SK-N-SH (cell line): Measurements from ENCODE around the gene SH3D21. TPM values are rescaled to one million over a fixed set of nuclear protein-coding genes. Genes with fewer than 3 reads are reported as not detected.

Experiments used
- CTCF ChIA-PET: fragments of 300-600, 350-600 bp; formaldehyde crosslinking; extraction: SDS; loops from one replicate; lab custom pipeline; 2021; lab: Yijun Ruan, JAX
- POLR2A ChIA-PET: fragments of 350-600 bp; sonication (Branson Sonifier 250); formaldehyde crosslinking; extraction: SDS; loops from one replicate; lab custom pipeline; 2020; ENCODE audit warnings: antibody characterized with exemption, inconsistent platforms; lab: Yijun Ruan, JAX
- DNase-seq: peaks from one replicate; pipeline ENCODE4 v3.0.0; 2012
- H2AFZ ChIP-seq: fragments of 200-600 bp; sonication (generic); 2 replicates; pipeline ENCODE4 v1.8.1; 2016; ENCODE audit warnings: antibody characterized with exemption, mild to moderate bottlenecking, low read depth
- H3F3A ChIP-seq: fragments of 200-600 bp; sonication (generic); replicated peaks from 2 replicates; pipeline ENCODE3; 2016; ENCODE audit warnings: antibody characterized with exemption, mild to moderate bottlenecking; ENCODE audit not compliant: insufficient read depth
- H3K27ac ChIP-seq, 2 experiments: fragments of 200-500 bp in 1 of 2; fragments of 200-600 bp in 1 of 2; sonication (Bioruptor generic) in 1 of 2; sonication (generic), shearing (Covaris generic) in 1 of 2; 2 replicates each; pipeline versions ENCODE4 v1.5.1 to v1.6.1; 2014 to 2016; ENCODE audit warnings: low read depth in 2 of 2, inconsistent platforms in 1 of 2, low read length in 1 of 2, mild to moderate bottlenecking in 1 of 2, mixed read lengths in 1 of 2
- H3K27me3 ChIP-seq: fragments of 200-600 bp; sonication (generic), shearing (Covaris generic); 2 replicates; pipeline ENCODE4 v1.6.1; 2016; ENCODE audit warnings: mixed run types; ENCODE audit not compliant: insufficient read depth
- H3K36me3 ChIP-seq, 2 experiments: fragments of 200-500 bp in 1 of 2; fragments of 200-600 bp in 1 of 2; sonication (Bioruptor generic) in 1 of 2; sonication (generic) in 1 of 2; replicated peaks in 1 of 2; 2 replicates each; pipeline versions ENCODE3 to v1.5.1; 2014 to 2016; ENCODE audit warnings: low read length in 1 of 2, mild to moderate bottlenecking in 1 of 2; ENCODE audit not compliant: insufficient read depth in 2 of 2, control insufficient read depth in 1 of 2
- H3K4me1 ChIP-seq, 2 experiments: fragments of 200-500 bp in 1 of 2; fragments of 200-600 bp in 1 of 2; sonication (Bioruptor generic) in 1 of 2; sonication (generic), shearing (Covaris generic) in 1 of 2; 2 replicates each; pipeline versions ENCODE4 v1.5.1 to v1.6.1; 2014 to 2016; ENCODE audit warnings: low read depth in 1 of 2, low read length in 1 of 2, mixed run types in 1 of 2; ENCODE audit not compliant: insufficient read depth in 2 of 2, control insufficient read depth in 1 of 2
- H3K4me2 ChIP-seq: fragments of 200-600 bp; sonication (generic), shearing (Covaris generic); 2 replicates; pipeline ENCODE4 v1.6.1; 2017; ENCODE audit warnings: mixed run types
- H3K4me3 ChIP-seq, 2 experiments: fragments of 200-500 bp in 1 of 2; fragments of 200-600 bp in 1 of 2; sonication (Bioruptor generic) in 1 of 2; sonication (generic), shearing (Covaris generic) in 1 of 2; 2 replicates each; pipeline versions ENCODE4 v1.5.1 to v1.8.1; 2014 to 2016; ENCODE audit warnings: low read depth in 2 of 2, inconsistent platforms in 1 of 2, low read length in 1 of 2, mild to moderate bottlenecking in 1 of 2, mixed read lengths in 1 of 2, moderate library complexity in 1 of 2
- H3K79me2 ChIP-seq: fragments of 200-600 bp; sonication (generic); 2 replicates; pipeline ENCODE4 v1.8.1; 2017; ENCODE audit warnings: mild to moderate bottlenecking; ENCODE audit not compliant: insufficient read depth
- H3K9ac ChIP-seq: fragments of 200-600 bp; sonication (generic); 2 replicates; pipeline ENCODE4 v1.6.1; 2017; ENCODE audit warnings: mixed run types
- H3K9me2 ChIP-seq: fragments of 200-600 bp; sonication (generic); 2 replicates; pipeline ENCODE4 v1.6.1; 2017; ENCODE audit warnings: mixed run types
- H3K9me3 ChIP-seq: fragments of 200-600 bp; sonication (generic); 2 replicates; pipeline ENCODE4 v1.6.1; 2017; ENCODE audit warnings: mixed run types, mild to moderate bottlenecking, moderate library complexity
- H4K20me1 ChIP-seq: fragments of 200-600 bp; sonication (generic); 2 replicates; pipeline ENCODE4 v1.6.1; 2017; ENCODE audit warnings: mild to moderate bottlenecking, mixed run types; ENCODE audit not compliant: insufficient read depth
- ELF1 ChIP-seq: IDR thresholded peaks from 2 replicates; pipeline ENCODE4 v1.4.0; 2012
- FOXJ3 ChIP-seq: sonication (generic); formaldehyde crosslinking; IDR thresholded peaks from 2 replicates; pipeline ENCODE4 v1.5.1; 2020; ENCODE audit warnings: mild to moderate bottlenecking, missing genetic modification reagents
- FOXM1 ChIP-seq: IDR thresholded peaks from 2 replicates; pipeline ENCODE4 v1.4.0; 2012; ENCODE audit warnings: low read depth, mild to moderate bottlenecking
- GABPA ChIP-seq: IDR thresholded peaks from 2 replicates; pipeline ENCODE4 v1.4.0; 2012; ENCODE audit warnings: low read depth, mild to moderate bottlenecking
- GATA2 ChIP-seq: sonication (generic); formaldehyde crosslinking; IDR thresholded peaks from 2 replicates; pipeline ENCODE4 v1.5.0; 2020; ENCODE audit warnings: mild to moderate bottlenecking, missing genetic modification reagents
- JUND ChIP-seq: IDR thresholded peaks from 2 replicates; pipeline ENCODE4 v1.4.0; 2012
- MXI1 ChIP-seq: IDR thresholded peaks from 2 replicates; pipeline ENCODE4 v1.6.1; 2012; ENCODE audit warnings: mild to moderate bottlenecking, low read depth, low read length, improper control_type of control experiment
- NFIC ChIP-seq: IDR thresholded peaks from 2 replicates; pipeline ENCODE4 v1.4.0; 2012; ENCODE audit warnings: borderline replicate concordance
- NRF1 ChIP-seq: IDR thresholded peaks from 2 replicates; pipeline ENCODE4 v1.6.1; 2012; ENCODE audit warnings: low read depth, mild to moderate bottlenecking, low read length
- POLR2AphosphoS5 ChIP-seq: IDR thresholded peaks from 2 replicates; pipeline ENCODE4 v1.6.1; 2012; ENCODE audit warnings: low read depth, low read length
- RAD21 ChIP-seq: IDR thresholded peaks from 2 replicates; pipeline ENCODE4 v1.6.1; 2012; ENCODE audit warnings: mild to moderate bottlenecking, low read length
- RFX5 ChIP-seq: IDR thresholded peaks from 2 replicates; pipeline ENCODE4 v1.6.1; 2012; ENCODE audit warnings: mild to moderate bottlenecking, improper control_type of control experiment, low read length
- SMC3 ChIP-seq: IDR thresholded peaks from 2 replicates; pipeline ENCODE4 v1.6.1; 2012; ENCODE audit warnings: low read depth, low read length, improper control_type of control experiment
- TAF1 ChIP-seq: IDR thresholded peaks from 2 replicates; pipeline ENCODE4 v1.6.1; 2012; ENCODE audit warnings: low read depth, mild to moderate bottlenecking, low read length, moderate library complexity, borderline replicate concordance
- TEAD4 ChIP-seq: IDR thresholded peaks from 2 replicates; pipeline ENCODE4 v1.4.0; 2012; ENCODE audit warnings: mild to moderate bottlenecking, borderline replicate concordance; ENCODE audit not compliant: insufficient read depth
- USF1 ChIP-seq: IDR thresholded peaks from 2 replicates; pipeline ENCODE4 v1.4.0; 2012; ENCODE audit warnings: low read depth, borderline replicate concordance
- USF2 ChIP-seq: fragments of 150-350 bp; IDR thresholded peaks from 2 replicates; pipeline ENCODE4 v1.6.1; 2017; ENCODE audit warnings: antibody characterized with exemption, low read length, low read depth, borderline replicate concordance
- WGBS: methylation state at CpG from one replicate; pipeline ENCODE4 v1.1.6; 2017; ENCODE audit warnings: low lambda C conversion rate; 5-methylcytosine and 5-hydroxymethylcytosine counted together
- polyA plus RNA-seq, 3 experiments: library from polyadenylated mRNA; depleted of rRNA; stranded (reverse); fragments of >200 nt; gene quantifications; 2 replicates each; pipeline ENCODE4 v1.2.3, GENCODE V29; 2012
- TF ChIP-seq, protein P1 (sequence below): fragments of 200-600 bp; sonication (generic); IDR thresholded peaks from 2 replicates; pipeline ENCODE4 v1.6.1; 2017; ENCODE audit warnings: antibody characterized with exemption, mild to moderate bottlenecking, moderate library complexity
- TF ChIP-seq, protein P2 (sequence below): IDR thresholded peaks from 2 replicates; pipeline ENCODE4; 2012

Gene SH3D21
- polyA plus RNA-seq (2012; rRNA removed), result 1.6 and 1.8 TPM in 2 replicates
- polyA plus RNA-seq (2012; cell fraction: cytosol; rRNA removed), result 0.18 and 0.41 TPM in 2 replicates
- polyA plus RNA-seq (2012; cell fraction: nucleus; rRNA removed), result 11.4 and 16.6 TPM in 2 replicates

DNA sequence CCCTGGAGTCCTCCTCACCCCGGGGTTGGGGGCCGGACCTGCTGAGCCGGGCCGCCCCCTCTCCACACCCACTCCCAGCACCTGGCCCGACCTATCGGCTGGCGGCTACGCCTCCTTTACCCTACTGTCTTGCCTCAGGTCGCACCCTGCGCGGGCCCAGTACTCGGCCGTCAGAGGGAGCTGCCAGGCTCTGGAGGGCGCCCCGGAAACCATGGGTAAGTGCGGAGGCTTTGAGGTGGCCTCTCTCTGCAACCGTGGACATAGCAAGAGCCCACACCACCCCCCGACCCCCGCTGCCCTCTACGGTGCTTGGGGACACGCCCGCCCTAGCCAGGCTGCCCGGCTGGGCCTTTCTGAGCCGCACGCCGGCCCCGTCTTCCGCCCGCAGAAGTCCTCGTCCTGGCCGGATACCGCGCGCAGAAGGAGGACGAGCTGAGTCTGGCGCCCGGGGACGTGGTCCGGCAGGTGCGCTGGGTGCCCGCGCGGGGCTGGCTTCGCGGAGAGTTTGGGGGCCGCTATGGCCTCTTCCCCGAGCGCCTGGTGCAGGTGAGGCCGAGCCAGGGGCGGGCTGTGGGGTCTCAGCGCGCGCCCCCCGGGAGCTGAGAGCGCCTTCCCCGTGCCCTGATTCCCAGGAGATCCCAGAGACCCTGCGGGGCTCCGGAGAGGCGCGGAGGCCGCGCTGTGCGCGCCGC is at the start of gene SH3D21:
SH3D21 (plus strand) TSS at position 159 of the 692 bp plus-strand sequence; CDS start at position 212, 53 bp downstream.
- peaks cover 0 to 12% of the 10 kb centered on the region in 2 experiments; a peak in 2 of 4 replicates for H3K4me1 ChIP-seq
- H3K9ac ChIP-seq, result peak within 1 kb of the TSS; percentile 39
- peak within 1 kb of the TSS in 1 of 2 experiments; percentile 34; a peak in 1 of 4 replicates for H3K27ac ChIP-seq
- DNase-seq, result peak; percentile 59
- H4K20me1 ChIP-seq, result no peaks in the 10 kb centered on the region
- peak within 1 kb of the TSS; percentile 77 for H3K4me2 ChIP-seq
- ChIA-PET CTCF (interaction anchor here (0.8 to 3.1 kb wide), 10 partner anchors 10 to 157 kb away, joined by 3 to 11 read pairs (median 3); partner anchors contain the start of genes EVA1B and TRAPPC3), POLR2A (interaction anchor here (1.0 to 2.0 kb wide), 4 partner anchors 13 to 157 kb away, joined by 3 to 6 read pairs (median 5); partner anchors contain the start of gene TRAPPC3)
- H3K9me3 ChIP-seq, result no peaks in the 10 kb centered on the region
- WGBS, result 78% methylated on average over 14 of the region's 65 CpGs
- peaks cover 29% of the 10 kb centered on the region for H3F3A ChIP-seq
- peaks cover 34 to 62% of the 10 kb centered on the region in 2 experiments for H3K36me3 ChIP-seq
- H3K27me3 ChIP-seq, result no peaks in the 10 kb centered on the region
- no peak within 1 kb of the TSS for H2AFZ ChIP-seq
- TF ChIP-seq NFIC, result no peak
- TF ChIP-seq TAF1, result no peak
- TF ChIP-seq FOXJ3 (CRISPR knock-in tag), result no peak
- no peak for TF ChIP-seq GABPA
- TF ChIP-seq, protein P1, sequence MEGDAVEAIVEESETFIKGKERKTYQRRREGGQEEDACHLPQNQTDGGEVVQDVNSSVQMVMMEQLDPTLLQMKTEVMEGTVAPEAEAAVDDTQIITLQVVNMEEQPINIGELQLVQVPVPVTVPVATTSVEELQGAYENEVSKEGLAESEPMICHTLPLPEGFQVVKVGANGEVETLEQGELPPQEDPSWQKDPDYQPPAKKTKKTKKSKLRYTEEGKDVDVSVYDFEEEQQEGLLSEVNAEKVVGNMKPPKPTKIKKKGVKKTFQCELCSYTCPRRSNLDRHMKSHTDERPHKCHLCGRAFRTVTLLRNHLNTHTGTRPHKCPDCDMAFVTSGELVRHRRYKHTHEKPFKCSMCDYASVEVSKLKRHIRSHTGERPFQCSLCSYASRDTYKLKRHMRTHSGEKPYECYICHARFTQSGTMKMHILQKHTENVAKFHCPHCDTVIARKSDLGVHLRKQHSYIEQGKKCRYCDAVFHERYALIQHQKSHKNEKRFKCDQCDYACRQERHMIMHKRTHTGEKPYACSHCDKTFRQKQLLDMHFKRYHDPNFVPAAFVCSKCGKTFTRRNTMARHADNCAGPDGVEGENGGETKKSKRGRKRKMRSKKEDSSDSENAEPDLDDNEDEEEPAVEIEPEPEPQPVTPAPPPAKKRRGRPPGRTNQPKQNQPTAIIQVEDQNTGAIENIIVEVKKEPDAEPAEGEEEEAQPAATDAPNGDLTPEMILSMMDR, result no peak
- H3K79me2 ChIP-seq, result peaks cover 17% of the 10 kb centered on the region; the same call in 1 of the 2 replicates
- no peaks in the 10 kb centered on the region for H3K9me2 ChIP-seq
- H3K4me3 ChIP-seq, result peak within 1 kb of the TSS; percentile 46 to 60

DNA sequence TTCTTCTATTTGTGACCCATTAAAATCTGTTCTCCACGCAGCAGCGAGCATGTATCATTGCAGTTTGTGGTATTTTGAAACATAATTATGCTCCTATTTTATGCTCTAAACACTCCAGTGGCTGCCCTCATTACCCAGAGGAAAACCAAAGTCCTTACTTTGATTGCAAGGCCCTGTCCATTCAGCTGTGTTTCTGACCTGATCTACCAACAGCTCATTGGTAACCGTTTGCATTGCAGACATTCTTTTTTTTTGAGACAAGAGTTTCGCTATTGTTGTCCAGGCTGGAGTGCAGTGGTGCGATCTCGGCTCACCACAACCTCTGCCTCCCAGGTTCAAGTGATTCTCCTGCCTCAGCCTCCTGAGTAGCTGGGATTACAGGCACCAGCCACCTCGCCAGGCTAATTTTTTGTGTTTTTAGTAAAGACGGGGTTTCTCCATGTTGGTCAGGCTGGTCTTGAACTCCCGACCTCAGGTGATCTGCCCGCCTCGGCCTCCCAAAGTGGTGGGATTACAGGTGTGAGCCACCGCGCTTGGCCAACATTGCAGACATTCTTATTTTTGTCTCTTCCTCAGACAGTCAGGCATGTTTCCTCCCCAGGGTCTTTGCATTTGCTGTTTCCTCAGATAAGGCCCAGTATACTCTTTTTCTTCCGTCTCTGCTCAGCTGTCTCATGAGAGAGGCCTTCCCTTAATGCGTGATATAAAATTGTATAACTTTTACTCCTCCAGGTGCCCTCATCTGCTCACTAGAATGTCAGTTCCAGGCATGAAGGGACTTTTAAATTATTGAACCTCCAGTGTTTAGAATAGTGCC is 49.4 kb upstream of the SH3D21 start:
- no peak overlapping the region for H2AFZ ChIP-seq
- no peak for DNase-seq
- peaks cover 2 to 11% of the 10 kb centered on the region in 2 experiments; a peak in 2 of 4 replicates for H3K4me1 ChIP-seq
- peaks cover 5% of the 10 kb centered on the region for H3F3A ChIP-seq
- WGBS, result 88% methylated on average over 14 of the region's 15 CpGs
- ChIA-PET CTCF (no interaction called here), POLR2A (no interaction called here)
- TF ChIP-seq RFX5, result no peak
- TF ChIP-seq ELF1, result no peak
- TF ChIP-seq GATA2 (CRISPR knock-in tag), result no peak
- no peak for TF ChIP-seq SMC3
- no peak for TF ChIP-seq TAF1
- no peak for TF ChIP-seq POLR2AphosphoS5
- TF ChIP-seq TEAD4, result no peak
- no peak for TF ChIP-seq GABPA
- no peak for TF ChIP-seq RAD21
- no peak for TF ChIP-seq MXI1
- no peak for TF ChIP-seq USF1
- TF ChIP-seq, protein P2, sequence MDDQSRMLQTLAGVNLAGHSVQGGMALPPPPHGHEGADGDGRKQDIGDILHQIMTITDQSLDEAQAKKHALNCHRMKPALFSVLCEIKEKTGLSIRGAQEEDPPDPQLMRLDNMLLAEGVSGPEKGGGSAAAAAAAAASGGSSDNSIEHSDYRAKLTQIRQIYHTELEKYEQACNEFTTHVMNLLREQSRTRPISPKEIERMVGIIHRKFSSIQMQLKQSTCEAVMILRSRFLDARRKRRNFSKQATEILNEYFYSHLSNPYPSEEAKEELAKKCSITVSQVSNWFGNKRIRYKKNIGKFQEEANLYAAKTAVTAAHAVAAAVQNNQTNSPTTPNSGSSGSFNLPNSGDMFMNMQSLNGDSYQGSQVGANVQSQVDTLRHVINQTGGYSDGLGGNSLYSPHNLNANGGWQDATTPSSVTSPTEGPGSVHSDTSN, result no peak
- TF ChIP-seq FOXM1, result no peak
- no peak for TF ChIP-seq USF2
- no peak for TF ChIP-seq NRF1
- TF ChIP-seq JUND, result no peak
- H3K79me2 ChIP-seq, result peaks cover 99% of the 10 kb centered on the region
- H3K4me2 ChIP-seq, result no peak overlapping the region
- no peak overlapping the region for H3K4me3 ChIP-seq
- no peak overlapping the region for H3K9ac ChIP-seq
- H3K36me3 ChIP-seq, result peaks cover 11 to 29% of the 10 kb centered on the region in 2 experiments
- no peak overlapping the region; a peak in 1 of 4 replicates for H3K27ac ChIP-seq
- no peaks in the 10 kb centered on the region for H3K9me3 ChIP-seq
- no peaks in the 10 kb centered on the region for H3K9me2 ChIP-seq
- no peaks in the 10 kb centered on the region for H3K27me3 ChIP-seq
- peaks cover 81% of the 10 kb centered on the region for H4K20me1 ChIP-seq
